ENCODE data around the gene TTI1. TPM values are rescaled to one million over a fixed set of nuclear protein-coding genes. Genes with fewer than 3 reads are reported as not detected.

TTI1 gene
- polyA plus RNA-seq, 1 donor from 2014 or later = 20.0 TPM

GRCh38 chr20:38052870-38053269 is 19.6 kb upstream of the TTI1 start:
- Histone ChIP-seq H3K4me3 (ENCODE audit: low read length) (no peak overlapping the region), H3K79me2 (replicated peaks; ENCODE audit: insufficient read depth, low read length) (peaks cover 6% of the 10 kb centered on the region), H3K27ac (ENCODE audit: low read length) (no peak overlapping the region), H3K9me2 (ENCODE audit: insufficient read depth, low read length) (no peaks in the 10 kb centered on the region), H2AFZ (ENCODE audit: low read depth, low read length) (no peak overlapping the region), H3F3A (ENCODE audit: insufficient read depth, low read length, poor library complexity, severe bottlenecking) (no peaks in the 10 kb centered on the region), H4K20me1 (ENCODE audit: insufficient read depth) (no peaks in the 10 kb centered on the region), H3K4me2 (ENCODE audit: low read length) (no peak overlapping the region), H3K36me3 (ENCODE audit: insufficient read depth, low read length) (peaks cover 15% of the 10 kb centered on the region), H3K9me3 (ENCODE audit: low read length) (no peaks in the 10 kb centered on the region), H3K27me3 (ENCODE audit: insufficient read depth, low read depth, low read length) (no peaks in the 10 kb centered on the region), H3K9ac (ENCODE audit: low read length) (no peak overlapping the region)
- no peak for TF ChIP-seq MXI1 (conservative IDR thresholded peaks at IDR 0.05; ENCODE audit: poor library complexity, severe bottlenecking)
- TF ChIP-seq RAD21 (conservative IDR thresholded peaks at IDR 0.05) = no peak
- TF ChIP-seq SMC3 (conservative IDR thresholded peaks at IDR 0.05; ENCODE audit: poor library complexity) = no peak
- TF ChIP-seq POLR2AphosphoS5 (IDR thresholded peaks at IDR 0.05) = no peak
- no peak for TF ChIP-seq TAF1 (IDR thresholded peaks at IDR 0.05; ENCODE audit: low read depth)
- TF ChIP-seq EP300 (conservative IDR thresholded peaks at IDR 0.05; ENCODE audit: poor library complexity, severe bottlenecking) = no peak
- TF ChIP-seq EZH2 (IDR thresholded peaks at IDR 0.05; ENCODE audit: borderline replicate concordance, insufficient read depth, low read length, poor library complexity, severe bottlenecking) = no peak
- TF ChIP-seq, protein P1, sequence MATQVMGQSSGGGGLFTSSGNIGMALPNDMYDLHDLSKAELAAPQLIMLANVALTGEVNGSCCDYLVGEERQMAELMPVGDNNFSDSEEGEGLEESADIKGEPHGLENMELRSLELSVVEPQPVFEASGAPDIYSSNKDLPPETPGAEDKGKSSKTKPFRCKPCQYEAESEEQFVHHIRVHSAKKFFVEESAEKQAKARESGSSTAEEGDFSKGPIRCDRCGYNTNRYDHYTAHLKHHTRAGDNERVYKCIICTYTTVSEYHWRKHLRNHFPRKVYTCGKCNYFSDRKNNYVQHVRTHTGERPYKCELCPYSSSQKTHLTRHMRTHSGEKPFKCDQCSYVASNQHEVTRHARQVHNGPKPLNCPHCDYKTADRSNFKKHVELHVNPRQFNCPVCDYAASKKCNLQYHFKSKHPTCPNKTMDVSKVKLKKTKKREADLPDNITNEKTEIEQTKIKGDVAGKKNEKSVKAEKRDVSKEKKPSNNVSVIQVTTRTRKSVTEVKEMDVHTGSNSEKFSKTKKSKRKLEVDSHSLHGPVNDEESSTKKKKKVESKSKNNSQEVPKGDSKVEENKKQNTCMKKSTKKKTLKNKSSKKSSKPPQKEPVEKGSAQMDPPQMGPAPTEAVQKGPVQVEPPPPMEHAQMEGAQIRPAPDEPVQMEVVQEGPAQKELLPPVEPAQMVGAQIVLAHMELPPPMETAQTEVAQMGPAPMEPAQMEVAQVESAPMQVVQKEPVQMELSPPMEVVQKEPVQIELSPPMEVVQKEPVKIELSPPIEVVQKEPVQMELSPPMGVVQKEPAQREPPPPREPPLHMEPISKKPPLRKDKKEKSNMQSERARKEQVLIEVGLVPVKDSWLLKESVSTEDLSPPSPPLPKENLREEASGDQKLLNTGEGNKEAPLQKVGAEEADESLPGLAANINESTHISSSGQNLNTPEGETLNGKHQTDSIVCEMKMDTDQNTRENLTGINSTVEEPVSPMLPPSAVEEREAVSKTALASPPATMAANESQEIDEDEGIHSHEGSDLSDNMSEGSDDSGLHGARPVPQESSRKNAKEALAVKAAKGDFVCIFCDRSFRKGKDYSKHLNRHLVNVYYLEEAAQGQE (IDR thresholded peaks at IDR 0.05; ENCODE audit: borderline replicate concordance) = no peak
- TF ChIP-seq CTCF (IDR thresholded peaks at IDR 0.05; ENCODE audit: poor library complexity, severe bottlenecking) = no peak

DNA sequence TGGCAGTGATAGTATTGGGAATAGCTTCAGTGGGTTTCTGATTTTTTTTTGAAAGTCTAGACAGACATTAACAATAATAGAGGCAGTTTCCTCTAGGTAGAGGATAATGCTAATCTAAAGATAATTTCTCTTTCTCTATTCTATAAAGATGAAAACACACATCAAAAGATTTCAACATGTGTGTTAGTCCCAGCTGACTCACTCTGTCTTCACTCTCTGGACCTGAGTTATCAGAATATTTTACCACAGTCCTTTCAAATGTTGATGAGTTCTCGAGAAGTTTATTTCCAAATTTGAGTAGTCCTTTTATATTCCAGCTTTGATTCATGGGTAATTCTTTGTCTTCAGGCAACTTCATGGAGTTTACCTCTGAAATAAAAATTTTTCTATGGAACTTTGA is 17.4 kb upstream of the TTI1 start:
- Histone ChIP-seq H3K27ac (ENCODE audit: low read length) (no peak overlapping the region), H4K20me1 (ENCODE audit: insufficient read depth) (no peaks in the 10 kb centered on the region), H3F3A (ENCODE audit: insufficient read depth, low read length, poor library complexity, severe bottlenecking) (no peaks in the 10 kb centered on the region), H3K9me2 (ENCODE audit: insufficient read depth, low read length) (no peaks in the 10 kb centered on the region), H3K9ac (ENCODE audit: low read length) (no peak overlapping the region), H3K4me3 (ENCODE audit: low read length) (no peak overlapping the region), H3K4me2 (ENCODE audit: low read length) (no peak overlapping the region), H3K27me3 (ENCODE audit: insufficient read depth, low read depth, low read length) (no peaks in the 10 kb centered on the region), H3K79me2 (replicated peaks; ENCODE audit: insufficient read depth, low read length) (peaks cover 10% of the 10 kb centered on the region), H3K9me3 (ENCODE audit: low read length) (no peaks in the 10 kb centered on the region), H2AFZ (ENCODE audit: low read depth, low read length) (no peak overlapping the region), H3K36me3 (ENCODE audit: insufficient read depth, low read length) (peaks cover 14% of the 10 kb centered on the region)
- TF ChIP-seq POLR2AphosphoS5 (IDR thresholded peaks at IDR 0.05) (no peak), EP300 (conservative IDR thresholded peaks at IDR 0.05; ENCODE audit: poor library complexity, severe bottlenecking) (no peak), MXI1 (conservative IDR thresholded peaks at IDR 0.05; ENCODE audit: poor library complexity, severe bottlenecking) (no peak)
- TF ChIP-seq, protein P1 (IDR thresholded peaks at IDR 0.05; ENCODE audit: borderline replicate concordance) = no peak

All from neural cell (in vitro differentiated cells).